ENCODE results near the gene SEPTIN6. TPM values are rescaled to one million over a fixed set of nuclear protein-coding genes. Genes with fewer than 3 reads are reported as not detected.

SEPTIN6 gene
- 100 to 1,000 TPM in 8 of 9 donors, 10 to 100 TPM in 1; 86.5 to 204 (median 128) TPM for total RNA-seq
- polyA plus RNA-seq, result 100 to 1,000 TPM in 1 of 3 donors, 10 to 100 TPM in 2; 42.4 to 332 (median 78.6) TPM
- long read RNA-seq, donor 1, full-length matches to known transcripts, result 20 of 57 reads
- long read RNA-seq, donor 1, partial matches to known transcripts, result 37 of 57 reads
- long read RNA-seq, donor 1, other reads (novel, unspliced or antisense), result 0 of 57 reads
- long read RNA-seq, donor 2, full-length matches to known transcripts, result 12 of 35 reads
- long read RNA-seq, donor 2, partial matches to known transcripts, result 23 of 35 reads
- long read RNA-seq, donor 2, other reads (novel, unspliced or antisense), result 0 of 35 reads
- long read RNA-seq, donor 3, transcript SEPT6-201 (10 exons, 2,693 nt), result major isoform, 13 of 22 reads
- long read RNA-seq, donor 3, partial matches to known transcripts, result 7 of 22 reads
- long read RNA-seq, donor 3, other reads (novel, unspliced or antisense), result 0 of 22 reads
- long read RNA-seq, donor 4, full-length matches to known transcripts, result 35 of 83 reads
- long read RNA-seq, donor 4, partial matches to known transcripts, result 30 of 83 reads
- long read RNA-seq, donor 4, other reads (novel, unspliced or antisense), result 18 of 83 reads
- long read RNA-seq, donor 5, full-length matches to known transcripts, result 255 of 320 reads
- long read RNA-seq, donor 5, partial matches to known transcripts, result 14 of 320 reads
- long read RNA-seq, donor 5, other reads (novel, unspliced or antisense), result 51 of 320 reads
- long read RNA-seq, donor 6, transcript SEPT6-201 (10 exons, 2,693 nt), result major isoform, 16 of 60 reads
- long read RNA-seq, donor 6, transcript SEPT6-202 (10 exons, 1,576 nt), result minor isoform, 6 of 60 reads
- long read RNA-seq, donor 6, partial matches to known transcripts, result 24 of 60 reads
- long read RNA-seq, donor 6, other reads (novel, unspliced or antisense), result 14 of 60 reads
- long read RNA-seq, donor 7, full-length matches to known transcripts, result 11 of 16 reads
- long read RNA-seq, donor 7, partial matches to known transcripts, result 5 of 16 reads
- long read RNA-seq, donor 7, other reads (novel, unspliced or antisense), result 0 of 16 reads
- long read RNA-seq, donor 8, full-length matches to known transcripts, result 27 of 64 reads
- long read RNA-seq, donor 8, partial matches to known transcripts, result 37 of 64 reads
- long read RNA-seq, donor 8, other reads (novel, unspliced or antisense), result 0 of 64 reads
- long read RNA-seq, donor 9, full-length matches to known transcripts, result 20 of 31 reads
- long read RNA-seq, donor 9, partial matches to known transcripts, result 11 of 31 reads
- long read RNA-seq, donor 9, other reads (novel, unspliced or antisense), result 0 of 31 reads
- long read RNA-seq, donor 10, full-length matches to known transcripts, result 3 of 9 reads
- long read RNA-seq, donor 10, partial matches to known transcripts, result 6 of 9 reads
- long read RNA-seq, donor 10, other reads (novel, unspliced or antisense), result 0 of 9 reads

DNA sequence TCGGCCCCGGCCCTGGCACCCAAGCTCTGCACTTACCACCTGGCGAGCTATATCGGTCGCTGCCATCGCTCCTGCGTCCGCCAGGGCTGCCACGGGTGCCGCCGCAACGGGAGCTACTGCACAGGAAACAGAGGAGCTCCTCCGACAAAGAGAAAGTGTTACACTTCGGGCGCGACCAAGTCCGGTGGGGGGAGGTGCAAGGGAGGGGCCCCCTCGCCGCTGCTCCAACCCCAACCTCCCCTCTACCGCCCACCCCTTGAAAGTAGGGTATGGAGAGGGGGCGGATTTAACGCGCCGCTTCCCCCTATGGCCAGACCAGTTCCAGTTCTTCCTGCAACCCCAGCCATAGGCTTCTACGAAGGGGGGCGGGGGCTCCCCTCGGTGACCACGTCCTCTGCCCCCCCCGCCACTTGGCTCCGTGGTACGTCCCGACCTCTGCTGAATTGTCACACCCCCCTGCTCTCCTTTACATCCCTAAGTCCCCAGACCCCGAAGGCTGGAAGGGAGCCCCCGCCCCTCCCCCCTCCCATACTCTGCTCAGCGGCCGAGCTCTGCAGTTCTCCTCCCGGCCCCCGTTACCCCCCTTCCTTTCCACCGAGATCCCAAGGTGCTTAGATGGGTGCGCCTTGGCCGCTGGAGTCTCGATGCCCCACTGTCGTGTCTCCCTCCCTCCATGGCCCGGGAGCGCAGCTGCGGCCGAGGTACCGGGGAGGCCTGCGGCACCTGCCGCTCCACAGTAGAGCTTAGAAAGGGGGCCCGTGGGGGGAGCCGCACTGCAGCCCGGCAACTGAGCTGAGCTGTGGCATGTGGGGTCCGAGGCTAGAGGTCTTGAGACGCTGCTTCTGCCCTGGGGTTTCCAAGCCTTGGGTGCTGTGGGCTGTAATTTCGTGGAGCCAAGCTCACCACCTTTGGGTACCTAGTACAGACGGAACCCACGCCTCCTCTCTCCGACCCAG lies at the start of gene SEPTIN6:
TSS of gene SEPTIN6 (minus strand) at position 129 of the 956 bp plus-strand sequence. CDS start at position 66, 63 bp downstream.
- WGBS, 4 donors, result 3 to 43% (median 28%) methylated on average over 29 to 59 of the region's 59 CpGs; no CpG with 5 or more reads in 1 of the 4 donors
- Histone ChIP-seq H3K4me1 (replicated peaks in 1 of 2) (peaks cover 0 to 6% of the 10 kb centered on the region in 2 donors), H3K36me3 (replicated peaks in 1 of 2) (no peaks in the 10 kb centered on the region), H3K27me3 (no peaks in the 10 kb centered on the region), H3K4me3 (peak within 1 kb of the TSS; percentile 48 to 74 (median 62)), H3K9me3 (replicated peaks in 1 of 3) (no peaks in the 10 kb centered on the region), H3K27ac (peak within 1 kb of the TSS; percentile 72 to 94 (median 92))
- peak; percentile 80 to 86 (median 82) for DNase-seq
- peak; percentile 89 to 92 for TF ChIP-seq POLR2A (IDR thresholded peaks at IDR 0.05)
- TF ChIP-seq, protein P1, sequence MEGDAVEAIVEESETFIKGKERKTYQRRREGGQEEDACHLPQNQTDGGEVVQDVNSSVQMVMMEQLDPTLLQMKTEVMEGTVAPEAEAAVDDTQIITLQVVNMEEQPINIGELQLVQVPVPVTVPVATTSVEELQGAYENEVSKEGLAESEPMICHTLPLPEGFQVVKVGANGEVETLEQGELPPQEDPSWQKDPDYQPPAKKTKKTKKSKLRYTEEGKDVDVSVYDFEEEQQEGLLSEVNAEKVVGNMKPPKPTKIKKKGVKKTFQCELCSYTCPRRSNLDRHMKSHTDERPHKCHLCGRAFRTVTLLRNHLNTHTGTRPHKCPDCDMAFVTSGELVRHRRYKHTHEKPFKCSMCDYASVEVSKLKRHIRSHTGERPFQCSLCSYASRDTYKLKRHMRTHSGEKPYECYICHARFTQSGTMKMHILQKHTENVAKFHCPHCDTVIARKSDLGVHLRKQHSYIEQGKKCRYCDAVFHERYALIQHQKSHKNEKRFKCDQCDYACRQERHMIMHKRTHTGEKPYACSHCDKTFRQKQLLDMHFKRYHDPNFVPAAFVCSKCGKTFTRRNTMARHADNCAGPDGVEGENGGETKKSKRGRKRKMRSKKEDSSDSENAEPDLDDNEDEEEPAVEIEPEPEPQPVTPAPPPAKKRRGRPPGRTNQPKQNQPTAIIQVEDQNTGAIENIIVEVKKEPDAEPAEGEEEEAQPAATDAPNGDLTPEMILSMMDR (IDR thresholded peaks at IDR 0.05), result peak in 3 of 6 experiments; percentile 17 to 31 (median 29)
- intact Hi-C loops (cut with DNase I), result loop anchor here in 1 of 2 donors (10.0 kb wide), 1 partner anchor 79 kb away; no protein-coding TSS in a partner anchor

DNA sequence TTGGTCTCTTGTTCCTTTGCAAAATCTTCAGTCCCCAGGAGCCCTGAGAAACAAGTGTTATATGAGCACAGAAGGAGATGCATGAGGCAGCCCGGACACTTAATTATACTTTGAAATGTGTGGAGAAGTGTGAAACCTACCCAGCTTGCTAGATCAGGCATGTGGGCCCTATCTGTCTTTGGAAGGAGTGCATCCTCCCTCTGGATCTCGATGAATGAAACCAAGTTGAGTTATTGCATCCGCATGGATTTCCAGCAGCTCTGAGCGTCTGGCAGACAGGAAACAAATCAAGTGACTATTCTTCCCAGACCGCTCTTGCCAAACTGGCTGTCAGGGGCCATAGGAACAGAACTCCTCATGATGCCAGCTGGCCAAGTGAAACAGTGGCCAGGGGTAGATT lies 45.8 kb upstream of the SEPTIN6 start:
- H3K4me1 ChIP-seq (replicated peaks in 1 of 2), result no peaks in the 10 kb centered on the region
- no peak overlapping the region for H3K4me3 ChIP-seq
- intact Hi-C loops (cut with DNase I), result no loop called here
- DNase-seq, result no peak
- H3K27me3 ChIP-seq, result no peaks in the 10 kb centered on the region
- no peaks in the 10 kb centered on the region for H3K36me3 ChIP-seq (replicated peaks in 1 of 2)
- H3K9me3 ChIP-seq (replicated peaks in 1 of 3), result no peaks in the 10 kb centered on the region
- no peak overlapping the region for H3K27ac ChIP-seq
- WGBS, 4 donors, result 52 to 64% (median 59%) methylated on average over 4 to 5 of the region's 5 CpGs
- TF ChIP-seq, protein P1 (IDR thresholded peaks at IDR 0.05), result no peak
- TF ChIP-seq POLR2A (IDR thresholded peaks at IDR 0.05), result no peak

DNA sequence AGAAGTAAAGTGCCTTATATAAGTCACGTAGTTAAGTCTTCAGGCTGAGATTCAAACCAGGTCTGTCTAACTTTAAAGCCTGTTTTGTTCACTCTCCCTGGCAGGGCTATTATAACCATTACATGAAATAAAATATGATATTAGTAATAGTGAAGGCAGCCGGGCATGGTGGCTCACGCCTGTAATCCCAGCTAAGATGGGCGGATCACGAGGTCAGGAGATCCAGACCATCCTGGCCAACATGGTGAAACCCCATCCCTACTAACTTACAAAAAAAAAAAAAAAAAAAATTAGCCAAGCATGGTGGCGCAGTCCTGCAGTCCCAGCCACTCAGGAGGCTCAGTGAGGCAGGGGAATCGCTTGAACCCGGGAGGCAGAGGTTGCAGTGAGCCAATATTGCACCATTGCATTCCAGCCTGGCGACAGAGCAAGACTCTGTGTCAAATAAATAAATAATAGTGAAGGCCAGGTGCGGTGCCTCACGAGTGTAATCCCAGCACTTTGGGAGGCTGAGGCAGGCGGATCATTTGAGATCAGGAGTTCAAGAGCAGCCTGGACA lies 43.3 kb upstream of the SEPTIN6 start:
- Histone ChIP-seq H3K9me3 (replicated peaks in 1 of 3) (no peaks in the 10 kb centered on the region), H3K4me3 (no peak overlapping the region), H3K27me3 (no peaks in the 10 kb centered on the region), H3K4me1 (replicated peaks in 1 of 2) (no peaks in the 10 kb centered on the region), H3K27ac (no peak overlapping the region), H3K36me3 (replicated peaks in 1 of 2) (no peaks in the 10 kb centered on the region)
- DNase-seq, result no peak
- intact Hi-C loops (cut with DNase I), result no loop called here
- WGBS, 4 donors, result 65 to 76% (median 74%) methylated on average over 7 to 12 of the region's 12 CpGs
- TF ChIP-seq, protein P1 (IDR thresholded peaks at IDR 0.05), result no peak
- TF ChIP-seq POLR2A (IDR thresholded peaks at IDR 0.05), result no peak

All from adrenal gland (tissue), 19 donors.